Liver (tissue), 9 donors: ENCODE results near the gene OR2C3. TPM values are rescaled to one million over a fixed set of nuclear protein-coding genes. Genes with fewer than 3 reads are reported as not detected.

Source experiments
- DNase-seq: peaks from one replicate; pipeline ENCODE4 v3.0.0-alpha.2; 2017; ENCODE audit warnings: low spot score
- H3K27ac ChIP-seq, 2 donors: one replicate each; pipeline ENCODE4 v1.7.0; 2013; ENCODE audit warnings: inconsistent platforms in 2 of 2, low read length in 2 of 2, control low read depth in 1 of 2, low read depth in 1 of 2, mild to moderate bottlenecking in 1 of 2
- H3K27me3 ChIP-seq, 4 donors: one replicate each; pipeline versions ENCODE4 v1.6.1 to v1.7.0; 2013; ENCODE audit warnings: low read length in 3 of 4, inconsistent platforms in 1 of 4, mild to moderate bottlenecking in 1 of 4, moderate library complexity in 1 of 4; ENCODE audit not compliant: control insufficient read depth in 4 of 4, insufficient read depth in 4 of 4
- H3K36me3 ChIP-seq, 4 donors: one replicate each; pipeline versions ENCODE4 v1.6.1 to v1.7.0; 2013; ENCODE audit warnings: low read length in 3 of 4, mild to moderate bottlenecking in 3 of 4, low read depth in 1 of 4, moderate library complexity in 1 of 4; ENCODE audit not compliant: control insufficient read depth in 4 of 4, insufficient read depth in 3 of 4
- H3K4me1 ChIP-seq, 4 donors: one replicate each; pipeline versions ENCODE4 v1.6.1 to v1.7.0; 2013; ENCODE audit warnings: low read length in 3 of 4, mild to moderate bottlenecking in 3 of 4, moderate library complexity in 1 of 4; ENCODE audit not compliant: control insufficient read depth in 4 of 4, insufficient read depth in 4 of 4
- H3K4me3 ChIP-seq, 3 donors: one replicate each; pipeline versions ENCODE4 v1.6.1 to v1.7.0; 2013; ENCODE audit warnings: low read length in 3 of 3, control low read depth in 1 of 3, low read depth in 1 of 3, mild to moderate bottlenecking in 1 of 3
- H3K9ac ChIP-seq, 2 donors: one replicate each; pipeline ENCODE4 v1.7.0; 2013; ENCODE audit warnings: low read length in 2 of 2, mild to moderate bottlenecking in 2 of 2, moderate library complexity in 2 of 2, control low read depth in 1 of 2, low read depth in 1 of 2
- H3K9me3 ChIP-seq, 4 donors: one replicate each; pipeline versions ENCODE4 v1.6.1 to v1.7.0; 2013; ENCODE audit warnings: low read length in 3 of 4; ENCODE audit not compliant: control insufficient read depth in 4 of 4
- EGR1 ChIP-seq, 2 donors: IDR thresholded peaks; 2 replicates each; pipeline ENCODE4 v1.6.1; 2016 to 2018; ENCODE audit warnings: antibody characterized with exemption in 2 of 2, low read depth in 2 of 2
- FOXA1 ChIP-seq: IDR thresholded peaks from 2 replicates; pipeline ENCODE4 v1.6.1; 2016; ENCODE audit warnings: antibody characterized with exemption
- FOXA2 ChIP-seq: IDR thresholded peaks from 2 replicates; pipeline ENCODE4 v1.6.1; 2016; ENCODE audit warnings: antibody characterized with exemption
- GABPA ChIP-seq, 2 donors: IDR thresholded peaks in 1 of 2; conservative IDR thresholded peaks in 1 of 2; 2 replicates each; pipeline ENCODE4 v1.6.1; 2016; ENCODE audit warnings: antibody characterized with exemption in 2 of 2, mild to moderate bottlenecking in 1 of 2, moderate library complexity in 1 of 2
- HNF4A ChIP-seq, 2 donors: conservative IDR thresholded peaks; 2 replicates each; pipeline ENCODE4 v1.6.1; 2016; ENCODE audit warnings: antibody characterized with exemption in 2 of 2, mild to moderate bottlenecking in 2 of 2
- HNF4G ChIP-seq: IDR thresholded peaks from 2 replicates; pipeline ENCODE4 v1.6.1; 2016; ENCODE audit warnings: antibody characterized with exemption
- JUND ChIP-seq, 2 donors: IDR thresholded peaks; 2 replicates each; pipeline ENCODE4 v1.6.1; 2016; ENCODE audit warnings: antibody characterized with exemption in 2 of 2
- MAX ChIP-seq: IDR thresholded peaks from 2 replicates; pipeline ENCODE4 v1.6.1; 2016; ENCODE audit warnings: antibody characterized with exemption
- RAD21 ChIP-seq, 2 donors: IDR thresholded peaks; 2 replicates each; pipeline ENCODE4 v1.6.1; 2016; ENCODE audit warnings: antibody characterized with exemption in 2 of 2, mild to moderate bottlenecking in 2 of 2
- REST ChIP-seq: IDR thresholded peaks from 2 replicates; pipeline ENCODE4 v1.6.1; 2016; ENCODE audit warnings: antibody characterized with exemption, mild to moderate bottlenecking
- RXRA ChIP-seq, 2 donors: IDR thresholded peaks; 2 replicates each; pipeline ENCODE4 v1.6.1; 2017 to 2018; ENCODE audit warnings: antibody characterized with exemption in 2 of 2, mild to moderate bottlenecking in 1 of 2
- YY1 ChIP-seq: IDR thresholded peaks from 2 replicates; pipeline ENCODE4 v1.6.1; 2016; ENCODE audit warnings: antibody characterized with exemption, mild to moderate bottlenecking
- WGBS: extraction: QIAGEN DNeasy Blood & Tissue Kit; methylation state at CpG from one replicate; pipeline ENCODE4 v1.1.7; 2013; 5-methylcytosine and 5-hydroxymethylcytosine counted together
- polyA plus RNA-seq, 2 donors: library from polyadenylated mRNA; stranded (reverse) in 1 of 2; unstranded in 1 of 2; fragments of 200-250 nt in 1 of 2; fragments of >200 nt in 1 of 2; fragmentation: Nextera tagmentation in 1 of 2; extraction: Ambion mirVana in 1 of 2; gene quantifications; one replicate each; pipeline versions ENCODE4 v1.2.1 to v1.2.3, GENCODE V29; 2013 to 2015
- total RNA-seq, 2 donors: library from RNA; depleted of rRNA; stranded (reverse); fragments of >200 nt; gene quantifications; one replicate each; pipeline ENCODE4 v1.2.3, GENCODE V29; 2014
- TF ChIP-seq, protein P1 (sequence below): IDR thresholded peaks from 2 replicates; pipeline ENCODE4 v1.6.1; 2016; ENCODE audit warnings: antibody characterized with exemption
- TF ChIP-seq, protein P2 (sequence below): fragments of 150-350 bp; IDR thresholded peaks from 2 replicates; pipeline ENCODE4 v1.5.1; 2017; ENCODE audit warnings: improper control_type of control experiment, low read depth, low read length; ENCODE audit not compliant: missing input control
- TF ChIP-seq, protein P3 (sequence below): IDR thresholded peaks from 2 replicates; pipeline ENCODE4 v1.6.1; 2016; ENCODE audit warnings: antibody characterized with exemption
- donor health status: healthy.
- donor health status: healthy.
- donor health status: healthy.
- donor health status: healthy.
- donor health status: healthy.

Gene OR2C3
- total and polyA plus RNA-seq, 4 donors, result 0.05 TPM; not detected in 3

DNA sequence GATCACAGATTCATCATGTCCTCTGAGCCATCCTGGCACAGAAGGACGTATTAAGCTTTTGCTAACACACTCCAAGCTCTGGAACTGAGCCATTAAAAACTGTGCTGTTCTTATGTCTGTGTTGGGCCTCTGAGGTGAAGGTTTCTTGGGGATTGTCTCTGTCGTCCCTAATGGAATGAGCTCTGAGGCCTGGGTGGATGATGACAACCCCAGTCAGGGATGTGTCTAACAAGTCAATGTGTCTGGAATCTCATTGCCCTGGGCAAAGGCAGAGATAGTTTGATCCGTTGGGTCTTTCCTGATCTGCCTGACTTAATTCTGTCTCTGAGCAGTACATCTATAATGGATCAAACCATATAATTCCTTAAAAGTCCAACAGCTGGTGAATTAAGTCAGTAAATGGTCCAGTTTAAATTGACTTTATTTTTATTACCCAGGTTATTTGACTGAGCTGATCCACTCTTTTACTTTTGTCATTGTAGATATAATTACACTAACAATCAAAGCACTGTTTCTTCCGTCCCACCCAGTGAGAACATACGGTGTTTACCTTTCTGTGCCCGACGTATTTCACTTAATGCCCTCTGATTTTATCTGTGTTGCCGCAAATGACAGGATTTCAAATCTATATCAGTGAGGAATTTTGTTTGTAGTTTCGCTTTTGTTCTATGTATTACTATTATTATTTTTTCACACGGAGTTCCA is 39.5 kb downstream of the OR2C3 start:
- no peak for TF ChIP-seq FOXA1
- no peak for TF ChIP-seq YY1
- no peak for TF ChIP-seq HNF4A (conservative IDR thresholded peaks at IDR 0.05)
- TF ChIP-seq, protein P1, sequence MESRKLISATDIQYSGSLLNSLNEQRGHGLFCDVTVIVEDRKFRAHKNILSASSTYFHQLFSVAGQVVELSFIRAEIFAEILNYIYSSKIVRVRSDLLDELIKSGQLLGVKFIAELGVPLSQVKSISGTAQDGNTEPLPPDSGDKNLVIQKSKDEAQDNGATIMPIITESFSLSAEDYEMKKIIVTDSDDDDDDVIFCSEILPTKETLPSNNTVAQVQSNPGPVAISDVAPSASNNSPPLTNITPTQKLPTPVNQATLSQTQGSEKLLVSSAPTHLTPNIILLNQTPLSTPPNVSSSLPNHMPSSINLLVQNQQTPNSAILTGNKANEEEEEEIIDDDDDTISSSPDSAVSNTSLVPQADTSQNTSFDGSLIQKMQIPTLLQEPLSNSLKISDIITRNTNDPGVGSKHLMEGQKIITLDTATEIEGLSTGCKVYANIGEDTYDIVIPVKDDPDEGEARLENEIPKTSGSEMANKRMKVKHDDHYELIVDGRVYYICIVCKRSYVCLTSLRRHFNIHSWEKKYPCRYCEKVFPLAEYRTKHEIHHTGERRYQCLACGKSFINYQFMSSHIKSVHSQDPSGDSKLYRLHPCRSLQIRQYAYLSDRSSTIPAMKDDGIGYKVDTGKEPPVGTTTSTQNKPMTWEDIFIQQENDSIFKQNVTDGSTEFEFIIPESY, result no peak
- no peak for TF ChIP-seq RAD21 (IDR thresholded peaks at IDR 0.05)
- TF ChIP-seq, protein P2, sequence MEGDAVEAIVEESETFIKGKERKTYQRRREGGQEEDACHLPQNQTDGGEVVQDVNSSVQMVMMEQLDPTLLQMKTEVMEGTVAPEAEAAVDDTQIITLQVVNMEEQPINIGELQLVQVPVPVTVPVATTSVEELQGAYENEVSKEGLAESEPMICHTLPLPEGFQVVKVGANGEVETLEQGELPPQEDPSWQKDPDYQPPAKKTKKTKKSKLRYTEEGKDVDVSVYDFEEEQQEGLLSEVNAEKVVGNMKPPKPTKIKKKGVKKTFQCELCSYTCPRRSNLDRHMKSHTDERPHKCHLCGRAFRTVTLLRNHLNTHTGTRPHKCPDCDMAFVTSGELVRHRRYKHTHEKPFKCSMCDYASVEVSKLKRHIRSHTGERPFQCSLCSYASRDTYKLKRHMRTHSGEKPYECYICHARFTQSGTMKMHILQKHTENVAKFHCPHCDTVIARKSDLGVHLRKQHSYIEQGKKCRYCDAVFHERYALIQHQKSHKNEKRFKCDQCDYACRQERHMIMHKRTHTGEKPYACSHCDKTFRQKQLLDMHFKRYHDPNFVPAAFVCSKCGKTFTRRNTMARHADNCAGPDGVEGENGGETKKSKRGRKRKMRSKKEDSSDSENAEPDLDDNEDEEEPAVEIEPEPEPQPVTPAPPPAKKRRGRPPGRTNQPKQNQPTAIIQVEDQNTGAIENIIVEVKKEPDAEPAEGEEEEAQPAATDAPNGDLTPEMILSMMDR, result no peak
- TF ChIP-seq JUND (IDR thresholded peaks at IDR 0.05), result no peak
- TF ChIP-seq, protein P3, sequence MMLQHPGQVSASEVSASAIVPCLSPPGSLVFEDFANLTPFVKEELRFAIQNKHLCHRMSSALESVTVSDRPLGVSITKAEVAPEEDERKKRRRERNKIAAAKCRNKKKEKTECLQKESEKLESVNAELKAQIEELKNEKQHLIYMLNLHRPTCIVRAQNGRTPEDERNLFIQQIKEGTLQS, result no peak
- TF ChIP-seq RXRA (IDR thresholded peaks at IDR 0.05), result no peak
- TF ChIP-seq HNF4G, result no peak
- no peak for TF ChIP-seq MAX
- no peak for TF ChIP-seq REST
- TF ChIP-seq GABPA (IDR thresholded peaks at IDR 0.05 in 1 of 2, conservative IDR thresholded peaks at IDR 0.05 in 1 of 2), result no peak
- TF ChIP-seq EGR1 (IDR thresholded peaks at IDR 0.05; ENCODE audit: low read depth in 2 of 2), result no peak
- TF ChIP-seq FOXA2, result no peak
- no peaks in the 10 kb centered on the region for H3K36me3 ChIP-seq
- DNase-seq, result no peak
- no peak overlapping the region for H3K4me3 ChIP-seq
- no peaks in the 10 kb centered on the region for H3K27me3 ChIP-seq
- WGBS, result 65% methylated on average over 10 of the region's 10 CpGs
- H3K9me3 ChIP-seq, result no peaks in the 10 kb centered on the region
- H3K9ac ChIP-seq, result no peak overlapping the region
- no peak overlapping the region for H3K27ac ChIP-seq
- no peaks in the 10 kb centered on the region for H3K4me1 ChIP-seq

GRCh38 chr1:247494767-247495166 is 41.5 kb downstream of the OR2C3 start:
- Histone ChIP-seq H3K9me3 (no peaks in the 10 kb centered on the region), H3K27ac (no peak overlapping the region), H3K9ac (no peak overlapping the region), H3K36me3 (no peaks in the 10 kb centered on the region), H3K27me3 (no peaks in the 10 kb centered on the region), H3K4me3 (no peak overlapping the region), H3K4me1 (no peaks in the 10 kb centered on the region)
- no peak for DNase-seq
- WGBS, result 19% methylated on average over 2 of the region's 2 CpGs
- no peak for TF ChIP-seq FOXA1
